Small intestine (tissue), 7 donors: ENCODE results near the gene ADD3. TPM values are rescaled to one million over a fixed set of nuclear protein-coding genes. Genes with fewer than 3 reads are reported as not detected.
A peak's percentile ranks its signal among the peaks of the same experiment; 100 is the strongest.

Source experiments
- DNase-seq, 2 donors: peaks; one replicate each; pipeline versions ENCODE4 v3.0.0 to v3.0.0-alpha.2; 2013
- FAIRE-seq: peaks from 2 replicates; lab custom pipeline; 2012; peaks lifted over from hg19 to GRCh38; lab: Jason Lieb, UNC
- H3K27ac ChIP-seq, 3 donors: one replicate each; pipeline ENCODE4 v1.5.1; 2013; ENCODE audit warnings: low read length in 2 of 3, mild to moderate bottlenecking in 2 of 3, control low read depth in 1 of 3, inconsistent platforms in 1 of 3, low read depth in 1 of 3, moderate library complexity in 1 of 3
- H3K27me3 ChIP-seq, 3 donors: one replicate each; pipeline ENCODE4 v1.6.1; 2013; ENCODE audit warnings: low read length in 3 of 3, inconsistent platforms in 1 of 3; ENCODE audit not compliant: control insufficient read depth in 3 of 3, insufficient read depth in 3 of 3
- H3K36me3 ChIP-seq, 3 donors: one replicate each; pipeline ENCODE4 v1.6.1; 2013; ENCODE audit warnings: low read length in 3 of 3, inconsistent platforms in 1 of 3, low read depth in 1 of 3, mild to moderate bottlenecking in 1 of 3, moderate library complexity in 1 of 3; ENCODE audit not compliant: control insufficient read depth in 3 of 3, insufficient read depth in 2 of 3
- H3K4me1 ChIP-seq, 3 donors: one replicate each; pipeline ENCODE4 v1.6.1; 2013; ENCODE audit warnings: low read length in 2 of 3, inconsistent platforms in 1 of 3, low read depth in 1 of 3, mild to moderate bottlenecking in 1 of 3, moderate library complexity in 1 of 3; ENCODE audit not compliant: control insufficient read depth in 3 of 3, insufficient read depth in 2 of 3
- H3K4me3 ChIP-seq, 3 donors: one replicate each; pipeline ENCODE4 v1.5.1; 2013; ENCODE audit warnings: low read length in 3 of 3, control low read depth in 1 of 3, inconsistent platforms in 1 of 3, low read depth in 1 of 3, mild to moderate bottlenecking in 1 of 3, moderate library complexity in 1 of 3
- H3K9me3 ChIP-seq, 2 donors: one replicate each; pipeline ENCODE4 v1.6.1; 2013; ENCODE audit warnings: low read depth in 1 of 2, low read length in 1 of 2; ENCODE audit not compliant: control insufficient read depth in 2 of 2, insufficient read depth in 1 of 2
- WGBS, 3 donors: extraction: QIAGEN DNeasy Blood & Tissue Kit; methylation state at CpG; one replicate each; pipeline ENCODE4 v1.1.7; 2013; 5-methylcytosine and 5-hydroxymethylcytosine counted together
- polyA plus RNA-seq, 4 donors: library from polyadenylated mRNA; stranded (reverse) in 3 of 4; unstranded in 1 of 4; fragments of 200-250 nt in 3 of 4; fragments of 120-200 nt in 1 of 4; gene quantifications; one replicate each; pipeline versions ENCODE4 v1.2.1 to v1.2.3, GENCODE V29; 2013
- donor health status: healthy with polysubstance abuse.
- donor health status: control.
- donor health status: control.
- donor health status: Bipolar disorder and iron deficiency.
- donor health status: healthy.

Gene ADD3
- polyA plus RNA-seq, 4 donors, result 63.7 to 497 (median 99.1) TPM

GRCh38 chr10:109973326-109973829 lies 34.4 kb upstream of the ADD3 start:
- DNase-seq, result peak in 1 of 2 donors; percentile 62
- Histone ChIP-seq H3K27ac (peak overlapping the region in 1 of 3 donors; percentile 74), H3K27me3 (no peaks in the 10 kb centered on the region), H3K9me3 (no peaks in the 10 kb centered on the region), H3K36me3 (no peaks in the 10 kb centered on the region), H3K4me1 (peaks cover 7 to 85% (median 29%) of the 10 kb centered on the region in 3 donors), H3K4me3 (no peak overlapping the region)
- FAIRE-seq, result no peak
- WGBS, 3 donors, result 25 to 60% (median 44%) methylated on average over 3 of the region's 3 CpGs

- no peaks in the 10 kb centered on the region for H3K27me3 ChIP-seq
- H3K27ac ChIP-seq, result peak overlapping the region in 1 of 3 donors; percentile 97
- H3K9me3 ChIP-seq, result no peaks in the 10 kb centered on the region
- no peaks in the 10 kb centered on the region for H3K36me3 ChIP-seq
- H3K4me1 ChIP-seq, result peaks cover 7 to 86% (median 32%) of the 10 kb centered on the region in 3 donors
- FAIRE-seq (peak; percentile 10), DNase-seq (peak; percentile 91 to 97)
- H3K4me3 ChIP-seq, result no peak overlapping the region
- WGBS, 3 donors, result 39 to 64% (median 54%) methylated on average over 9 of the region's 9 CpGs
Measured at GRCh38 chr10:109974504-109975191, 33.1 kb upstream of the ADD3 start.

GRCh38 chr10:109975244-109976190 lies 32.3 kb upstream of the ADD3 start:
- Histone ChIP-seq H3K27ac (peak overlapping the region; percentile 54 to 97 (median 77)), H3K4me3 (no peak overlapping the region), H3K36me3 (no peaks in the 10 kb centered on the region), H3K4me1 (peaks cover 7 to 81% (median 29%) of the 10 kb centered on the region in 3 donors), H3K27me3 (no peaks in the 10 kb centered on the region), H3K9me3 (no peaks in the 10 kb centered on the region)
- 6 to 46% (median 45%) methylated on average over 4 of the region's 4 CpGs for WGBS, 3 donors
- DNase-seq, result no peak
- no peak for FAIRE-seq

GRCh38 chr10:109976681-109977080 lies 31.1 kb upstream of the ADD3 start:
- WGBS, 3 donors, result 13 to 57% (median 35%) methylated on average over 2 of the region's 2 CpGs
- no peaks in the 10 kb centered on the region for H3K9me3 ChIP-seq
- H3K27ac ChIP-seq, result peak overlapping the region; percentile 68 to 97 (median 93)
- FAIRE-seq (peak; percentile 23), DNase-seq (no peak)
- H3K27me3 ChIP-seq, result no peaks in the 10 kb centered on the region
- H3K4me3 ChIP-seq, result no peak overlapping the region
- peaks cover 7 to 84% (median 32%) of the 10 kb centered on the region in 3 donors for H3K4me1 ChIP-seq
- no peaks in the 10 kb centered on the region for H3K36me3 ChIP-seq

GRCh38 chr10:109977382-109977806 lies 30.4 kb upstream of the ADD3 start:
- H3K9me3 ChIP-seq, result no peaks in the 10 kb centered on the region
- no peaks in the 10 kb centered on the region for H3K36me3 ChIP-seq
- H3K27me3 ChIP-seq, result no peaks in the 10 kb centered on the region
- FAIRE-seq (no peak), DNase-seq (peak; percentile 95 to 97)
- peaks cover 8 to 84% (median 34%) of the 10 kb centered on the region in 3 donors for H3K4me1 ChIP-seq
- peak overlapping the region in 1 of 3 donors; percentile 13 for H3K4me3 ChIP-seq
- H3K27ac ChIP-seq, result peak overlapping the region; percentile 68 to 97 (median 93)
- WGBS, 3 donors, result 15 to 52% (median 43%) methylated on average over 6 of the region's 6 CpGs

GRCh38 chr10:109978481-109978880 lies 29.3 kb upstream of the ADD3 start:
- H3K36me3 ChIP-seq, result no peaks in the 10 kb centered on the region
- peak overlapping the region in 1 of 3 donors; percentile 97 for H3K27ac ChIP-seq
- DNase-seq (peak; percentile 55 to 72), FAIRE-seq (no peak)
- no peaks in the 10 kb centered on the region for H3K27me3 ChIP-seq
- H3K9me3 ChIP-seq, result no peaks in the 10 kb centered on the region
- WGBS, 3 donors, result 65 to 84% (median 80%) methylated on average over 6 of the region's 6 CpGs
- peaks cover 4 to 79% (median 30%) of the 10 kb centered on the region in 3 donors for H3K4me1 ChIP-seq
- no peak overlapping the region for H3K4me3 ChIP-seq

GRCh38 chr10:109979215-109979614 lies 28.6 kb upstream of the ADD3 start:
- peaks cover 4 to 76% (median 27%) of the 10 kb centered on the region in 3 donors for H3K4me1 ChIP-seq
- WGBS, 3 donors, result 81 to 97% (median 91%) methylated on average over 2 of the region's 2 CpGs

GRCh38 chr10:109981650-109982049 lies 26.1 kb upstream of the ADD3 start:
- FAIRE-seq, result no peak
- DNase-seq, result peak; percentile 75 to 79
- no peaks in the 10 kb centered on the region for H3K36me3 ChIP-seq
- H3K27ac ChIP-seq, result peak overlapping the region in 2 of 3 donors; percentile 73 to 84
- H3K27me3 ChIP-seq, result no peaks in the 10 kb centered on the region
- H3K9me3 ChIP-seq, result peaks cover 0 to 3% of the 10 kb centered on the region in 2 donors
- no peak overlapping the region for H3K4me3 ChIP-seq
- peaks cover 4 to 54% (median 16%) of the 10 kb centered on the region in 3 donors for H3K4me1 ChIP-seq
- WGBS, 3 donors, result 22 to 39% (median 27%) methylated on average over 2 of the region's 2 CpGs

More at GRCh38 chr10:109979215-109979614, 28.6 kb upstream of the ADD3 start:
- no peak overlapping the region for H3K27ac ChIP-seq
- no peaks in the 10 kb centered on the region for H3K27me3 ChIP-seq
- H3K36me3 ChIP-seq, result no peaks in the 10 kb centered on the region
- H3K4me3 ChIP-seq, result no peak overlapping the region
- FAIRE-seq, result no peak
- DNase-seq, result no peak
- no peaks in the 10 kb centered on the region for H3K9me3 ChIP-seq
